ENCODE results near the gene FKBP5.
"Not testable (repeated sequence)": the region's sequence is repeated elsewhere in the genome, so short reads cannot be mapped to it uniquely, and the experiment has no call there.

The FKBP5 gene

GRCh38 chr6:35570885-35571330 is 117.8 kb downstream of the FKBP5 start:
- not testable (repeated sequence) for H3K27me3 Mint-ChIP-seq (ENCODE audit: low read depth); H3K4me3 Mint-ChIP-seq; H3K9me3 Mint-ChIP-seq; H3K27ac Mint-ChIP-seq; H3K4me1 Mint-ChIP-seq (ENCODE audit: low read depth)
- peaks cover 17% of the 10 kb centered on the region for H3K36me3 Mint-ChIP-seq (ENCODE audit: low read depth)

GRCh38 chr6:35569011-35569461 is 119.7 kb downstream of the FKBP5 start:
- Mint-ChIP-seq H3K9me3 (no peaks in the 10 kb centered on the region), H3K36me3 (ENCODE audit: low read depth) (peaks cover 8% of the 10 kb centered on the region)

DNA sequence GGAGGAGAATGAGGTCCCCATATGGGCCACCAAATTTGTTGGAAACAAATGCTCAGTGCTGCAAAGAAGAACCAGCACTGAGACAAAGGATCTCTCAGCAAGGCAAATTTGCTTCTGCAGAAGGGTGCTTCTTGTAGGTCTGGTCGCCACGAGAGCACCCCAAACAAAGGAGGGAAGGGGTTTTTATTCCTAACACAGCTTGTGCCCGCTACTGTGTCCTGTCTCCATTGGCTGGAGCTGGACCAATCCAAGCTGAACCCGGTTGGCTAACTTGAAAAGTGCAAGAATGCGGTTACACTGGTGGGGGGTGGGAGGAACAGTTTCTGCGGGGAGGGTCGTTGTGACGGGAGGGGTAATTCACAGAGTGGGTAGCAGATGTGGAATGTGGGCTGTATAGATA is 121.9 kb downstream of the FKBP5 start:
- Mint-ChIP-seq H3K36me3 (ENCODE audit: low read depth) (peaks cover 4% of the 10 kb centered on the region), H3K9me3 (no peaks in the 10 kb centered on the region), H3K4me3 (no peak overlapping the region), H3K27me3 (ENCODE audit: low read depth) (peaks cover 29% of the 10 kb centered on the region), H3K27ac (no peak overlapping the region), H3K4me1 (ENCODE audit: low read depth) (no peaks in the 10 kb centered on the region)

More at GRCh38 chr6:35569011-35569461, 119.7 kb downstream of the FKBP5 start:
- Mint-ChIP-seq H3K4me1 (ENCODE audit: low read depth) (no peaks in the 10 kb centered on the region), H3K4me3 (no peak overlapping the region), H3K27ac (no peak overlapping the region), H3K27me3 (ENCODE audit: low read depth) (peaks cover 25% of the 10 kb centered on the region)

DNA sequence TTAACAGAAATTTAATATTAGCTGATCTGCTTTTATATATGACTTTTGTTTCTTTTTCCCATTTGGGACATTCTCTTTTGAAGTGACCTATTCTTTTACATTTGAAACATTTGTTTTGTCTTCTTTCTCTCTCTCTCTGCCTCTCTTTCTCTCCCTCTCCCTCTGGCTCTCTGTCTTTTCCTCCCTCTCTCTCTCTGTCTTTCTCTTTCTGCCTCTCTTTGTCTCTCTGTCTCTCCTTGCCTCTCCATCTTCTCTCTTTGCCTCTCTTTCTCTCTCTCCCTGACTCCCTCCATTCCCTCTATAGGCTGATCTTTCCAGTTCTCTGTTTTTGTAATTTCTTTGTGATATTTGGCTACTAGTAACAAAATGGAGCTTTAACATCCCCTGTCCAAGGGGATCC is 124.0 kb downstream of the FKBP5 start:
- H3K9me3 Mint-ChIP-seq = no peaks in the 10 kb centered on the region
- H3K4me1 Mint-ChIP-seq (ENCODE audit: low read depth) = no peaks in the 10 kb centered on the region
- H3K4me3 Mint-ChIP-seq = no peak overlapping the region
- H3K27ac Mint-ChIP-seq = no peak overlapping the region
- H3K27me3 Mint-ChIP-seq (ENCODE audit: low read depth) = peaks cover 29% of the 10 kb centered on the region
- H3K36me3 Mint-ChIP-seq (ENCODE audit: low read depth) = no peaks in the 10 kb centered on the region

- H3K27me3 Mint-ChIP-seq (ENCODE audit: low read depth) = peaks cover 28% of the 10 kb centered on the region
- H3K27ac Mint-ChIP-seq = no peak overlapping the region
- no peaks in the 10 kb centered on the region for H3K36me3 Mint-ChIP-seq (ENCODE audit: low read depth)
- no peak overlapping the region for H3K4me3 Mint-ChIP-seq
- no peaks in the 10 kb centered on the region for H3K9me3 Mint-ChIP-seq
- H3K4me1 Mint-ChIP-seq (ENCODE audit: low read depth) = no peaks in the 10 kb centered on the region
Observed at GRCh38 chr6:35562060-35562459, 126.7 kb downstream of the FKBP5 start.

GRCh38 chr6:35561113-35561512 is 127.6 kb downstream of the FKBP5 start:
- Mint-ChIP-seq H3K9me3 (no peaks in the 10 kb centered on the region), H3K27ac (no peak overlapping the region), H3K36me3 (ENCODE audit: low read depth) (no peaks in the 10 kb centered on the region), H3K27me3 (ENCODE audit: low read depth) (peaks cover 20% of the 10 kb centered on the region), H3K4me1 (ENCODE audit: low read depth) (no peaks in the 10 kb centered on the region), H3K4me3 (no peak overlapping the region)

- no peaks in the 10 kb centered on the region for H3K4me1 Mint-ChIP-seq (ENCODE audit: low read depth)
Observed at GRCh38 chr6:35558571-35558970, 130.1 kb downstream of the FKBP5 start.

DNA sequence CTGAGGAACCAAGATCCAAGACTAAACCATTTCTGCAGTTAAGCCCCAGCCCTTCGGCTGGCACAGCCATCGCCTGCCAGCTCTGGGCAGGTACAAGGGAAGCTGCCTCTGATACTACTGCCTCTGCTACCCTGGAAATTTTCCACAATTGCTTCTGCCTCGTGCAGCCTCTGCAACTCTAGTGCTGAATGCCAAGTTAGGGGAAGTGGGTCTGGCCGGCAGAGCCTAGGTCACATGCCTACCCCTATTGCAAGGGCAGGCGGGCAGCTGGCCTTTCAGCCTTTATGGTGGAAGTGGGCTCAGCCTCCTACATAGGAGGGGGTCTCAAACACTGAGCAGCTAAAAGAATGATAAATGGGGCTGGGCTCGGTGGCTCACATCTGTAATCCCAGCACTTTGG is 131.5 kb downstream of the FKBP5 start:
- Mint-ChIP-seq H3K4me1 (ENCODE audit: low read depth) (peaks cover under 1% of the 10 kb centered on the region), H3K27ac (no peak overlapping the region), H3K4me3 (no peak overlapping the region), H3K27me3 (ENCODE audit: low read depth) (peaks cover 7% of the 10 kb centered on the region), H3K9me3 (no peaks in the 10 kb centered on the region), H3K36me3 (ENCODE audit: low read depth) (no peaks in the 10 kb centered on the region)

More at GRCh38 chr6:35558571-35558970, 130.1 kb downstream of the FKBP5 start:
- Mint-ChIP-seq H3K27ac (no peak overlapping the region), H3K27me3 (ENCODE audit: low read depth) (peaks cover 7% of the 10 kb centered on the region), H3K36me3 (ENCODE audit: low read depth) (no peaks in the 10 kb centered on the region), H3K9me3 (no peaks in the 10 kb centered on the region), H3K4me3 (no peak overlapping the region)

DNA sequence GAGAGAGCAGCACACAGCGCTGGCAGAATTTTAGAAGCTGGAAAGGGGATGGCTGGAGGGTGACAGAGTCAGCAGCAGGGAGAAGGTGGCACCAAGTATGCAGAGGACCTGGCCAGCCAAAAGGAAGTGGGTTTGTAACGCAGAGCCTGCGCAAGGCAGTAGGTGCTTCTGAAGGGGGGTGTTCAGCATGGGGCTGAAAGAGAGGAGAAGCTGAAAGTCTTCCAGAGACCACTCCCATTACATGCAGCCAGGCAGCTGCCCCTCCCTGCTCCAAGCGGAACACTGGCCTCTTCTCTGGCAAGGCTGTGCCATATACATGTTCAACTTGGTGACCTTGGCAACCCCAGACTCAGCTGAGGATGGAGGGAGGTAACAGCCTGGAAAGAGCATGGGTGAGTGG is 133.9 kb downstream of the FKBP5 start:
- Mint-ChIP-seq H3K9me3 (peaks cover 7% of the 10 kb centered on the region), H3K4me3 (no peak overlapping the region), H3K27ac (no peak overlapping the region), H3K36me3 (ENCODE audit: low read depth) (peaks cover 5% of the 10 kb centered on the region), H3K27me3 (ENCODE audit: low read depth) (peaks cover 13% of the 10 kb centered on the region), H3K4me1 (ENCODE audit: low read depth) (peaks cover 4% of the 10 kb centered on the region)

DNA sequence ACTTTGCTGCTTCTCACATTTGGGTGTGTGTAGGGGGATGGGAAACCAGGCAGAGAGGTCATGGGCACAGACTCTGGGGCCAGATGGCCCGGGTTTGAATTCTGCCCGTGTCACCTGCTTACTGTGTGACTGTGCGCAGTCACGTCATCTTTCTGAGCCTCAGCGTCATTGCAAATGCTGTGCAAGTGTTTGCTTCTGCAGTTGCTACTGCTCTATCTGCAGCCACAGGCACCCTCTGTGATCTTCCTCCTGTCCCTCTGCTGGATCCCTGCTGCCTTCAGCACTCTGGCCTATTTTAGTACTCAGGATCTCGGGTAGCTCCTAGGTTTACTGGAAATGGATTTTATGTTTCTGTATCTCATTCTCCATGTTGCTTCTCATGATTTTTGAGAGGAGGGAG is 135.4 kb downstream of the FKBP5 start:
- H3K9me3 Mint-ChIP-seq = peaks cover 10% of the 10 kb centered on the region
- peaks cover 8% of the 10 kb centered on the region for H3K36me3 Mint-ChIP-seq (ENCODE audit: low read depth)
- peaks cover 13% of the 10 kb centered on the region for H3K27me3 Mint-ChIP-seq (ENCODE audit: low read depth)
- H3K4me3 Mint-ChIP-seq = no peak overlapping the region
- H3K4me1 Mint-ChIP-seq (ENCODE audit: low read depth) = peaks cover 4% of the 10 kb centered on the region
- H3K27ac Mint-ChIP-seq = no peak overlapping the region

GRCh38 chr6:35552285-35552917 is 136.3 kb downstream of the FKBP5 start:
- peaks cover 10% of the 10 kb centered on the region for H3K9me3 Mint-ChIP-seq
- peaks cover 4% of the 10 kb centered on the region for H3K4me1 Mint-ChIP-seq (ENCODE audit: low read depth)
- H3K27ac Mint-ChIP-seq = no peak overlapping the region
- no peak overlapping the region for H3K4me3 Mint-ChIP-seq
- H3K27me3 Mint-ChIP-seq (ENCODE audit: low read depth) = peaks cover 13% of the 10 kb centered on the region
- peaks cover 8% of the 10 kb centered on the region for H3K36me3 Mint-ChIP-seq (ENCODE audit: low read depth)

DNA sequence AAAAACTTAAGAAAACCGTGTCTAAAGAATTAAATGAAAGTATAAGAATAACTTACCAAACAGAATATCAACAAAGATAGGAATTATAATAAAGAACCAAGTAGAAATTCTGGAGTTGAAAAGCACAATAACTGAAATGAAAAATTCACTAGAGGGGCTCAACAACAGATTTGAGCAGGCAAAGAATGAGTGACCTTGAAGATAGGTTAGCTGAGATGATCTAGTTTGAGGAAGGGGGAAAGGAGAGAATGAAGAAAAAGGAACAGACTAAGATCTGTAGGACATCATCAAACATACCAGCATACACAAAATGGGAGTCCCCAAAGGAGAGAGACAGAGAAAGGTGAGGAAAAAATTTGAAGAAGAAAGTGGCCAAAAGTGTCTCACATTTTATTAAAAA is 138.3 kb downstream of the FKBP5 start:
- Mint-ChIP-seq H3K9me3 (peaks cover 10% of the 10 kb centered on the region), H3K4me3 (no peak overlapping the region), H3K4me1 (ENCODE audit: low read depth) (peaks cover 4% of the 10 kb centered on the region), H3K36me3 (ENCODE audit: low read depth) (peaks cover 8% of the 10 kb centered on the region), H3K27ac (no peak overlapping the region), H3K27me3 (ENCODE audit: low read depth) (peaks cover 13% of the 10 kb centered on the region)

GRCh38 chr6:35547676-35548075 is 141.0 kb downstream of the FKBP5 start:
- no peak overlapping the region for H3K4me3 Mint-ChIP-seq
- H3K27me3 Mint-ChIP-seq (ENCODE audit: low read depth) = peaks cover 10% of the 10 kb centered on the region
- peaks cover 10% of the 10 kb centered on the region for H3K9me3 Mint-ChIP-seq
- peaks cover 8% of the 10 kb centered on the region for H3K36me3 Mint-ChIP-seq (ENCODE audit: low read depth)
- H3K4me1 Mint-ChIP-seq (ENCODE audit: low read depth) = peaks cover 4% of the 10 kb centered on the region
- no peak overlapping the region for H3K27ac Mint-ChIP-seq

DNA sequence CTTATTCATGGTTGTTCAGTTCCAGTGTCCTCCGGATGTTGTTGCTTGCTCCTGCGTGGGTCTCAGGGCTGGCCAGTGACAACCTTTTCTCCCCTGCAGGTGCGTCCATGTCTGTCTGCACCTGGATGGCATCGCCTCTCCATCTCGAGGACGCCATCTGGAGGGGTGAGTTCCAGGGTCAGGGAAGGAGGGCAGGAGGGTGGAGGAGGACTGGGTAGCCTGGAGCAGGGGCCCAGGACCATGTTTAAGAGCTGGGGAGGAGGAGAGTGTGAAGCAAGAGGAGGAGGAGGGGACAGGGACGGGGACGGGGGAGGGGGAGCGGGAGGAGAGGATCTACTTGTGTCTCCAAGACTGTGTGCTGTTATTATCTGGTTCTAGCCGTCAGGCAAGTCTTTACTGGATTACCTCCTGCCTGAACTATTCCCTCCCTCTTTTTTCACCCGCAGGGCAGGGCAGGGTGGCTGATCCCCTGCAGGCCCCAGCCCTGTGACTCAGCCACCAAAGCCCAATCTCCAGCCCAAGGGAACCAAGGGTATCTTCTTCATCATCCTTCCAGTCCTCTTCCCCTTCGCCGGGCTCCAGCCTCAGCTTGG is 143.8 kb downstream of the FKBP5 start:
- Mint-ChIP-seq H3K4me3 (no peak overlapping the region), H3K27ac (no peak overlapping the region), H3K36me3 (ENCODE audit: low read depth) (peaks cover 4% of the 10 kb centered on the region), H3K4me1 (ENCODE audit: low read depth) (no peaks in the 10 kb centered on the region), H3K9me3 (peaks cover 3% of the 10 kb centered on the region), H3K27me3 (ENCODE audit: low read depth) (peaks cover 3% of the 10 kb centered on the region)

GRCh38 chr6:35543459-35544193 is 145.1 kb downstream of the FKBP5 start:
- Mint-ChIP-seq H3K4me3 (no peak overlapping the region), H3K4me1 (ENCODE audit: low read depth) (no peaks in the 10 kb centered on the region), H3K36me3 (ENCODE audit: low read depth) (no peaks in the 10 kb centered on the region), H3K27me3 (ENCODE audit: low read depth) (peaks cover 4% of the 10 kb centered on the region), H3K27ac (no peak overlapping the region), H3K9me3 (no peaks in the 10 kb centered on the region)
